Measurements from ENCODE around the gene SMAD5. TPM values are rescaled to one million over a fixed set of nuclear protein-coding genes. Genes with fewer than 3 reads are reported as not detected.

The SMAD5 gene
- total and polyA plus RNA-seq, 2 of the 4 experiments (the other 2 are of a cell fraction): 37.4 to 101 TPM

DNA sequence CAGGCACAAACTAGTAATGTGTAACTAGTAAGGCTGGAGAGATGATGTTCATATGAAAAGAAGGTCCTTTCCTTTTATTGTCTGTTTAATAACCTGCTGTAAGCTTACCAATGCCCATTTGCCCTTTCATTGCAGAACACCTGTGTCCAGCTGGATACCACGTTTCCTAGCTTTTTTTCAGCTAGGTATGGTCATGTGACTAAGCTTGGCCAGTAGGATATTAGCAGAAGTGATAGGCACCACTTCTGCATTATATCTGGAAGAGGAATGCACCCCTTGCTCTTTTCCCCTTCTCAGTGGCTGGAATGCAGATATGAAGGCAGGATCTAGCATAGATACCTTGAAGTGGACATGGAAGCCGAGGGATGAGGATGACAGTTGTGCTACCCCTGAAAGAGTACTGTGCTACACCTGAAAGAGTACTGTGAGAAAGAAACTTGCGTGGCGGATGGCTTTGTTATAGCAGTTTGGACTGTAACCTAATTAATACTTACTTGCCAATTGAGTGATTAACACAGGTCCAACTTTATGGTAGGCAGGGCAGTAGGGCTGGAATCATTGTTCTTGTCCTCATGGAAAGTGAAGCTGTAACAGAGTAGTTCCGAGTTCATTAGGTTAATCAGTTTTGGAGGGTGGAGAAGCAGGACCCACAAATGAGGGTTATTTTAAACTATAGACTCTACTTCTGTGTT is 53.5 kb downstream of the SMAD5 start:
- Histone ChIP-seq H3K56ac (ENCODE audit: extremely low read depth, insufficient read depth, low read length) (no peak overlapping the region), H3K9me3 (ENCODE audit: control insufficient read depth, insufficient read depth, low read length) (no peaks in the 10 kb centered on the region), H3K36me3 (ENCODE audit: control insufficient read depth, insufficient read depth, low read length) (peaks cover 11% of the 10 kb centered on the region), H4K91ac (ENCODE audit: insufficient read depth, low read depth, low read length) (no peak overlapping the region), H2BK5ac (ENCODE audit: low read depth, low read length, poor library complexity, severe bottlenecking) (no peak overlapping the region), H3K27ac (ENCODE audit: insufficient read depth, low read length) (no peak overlapping the region), H2AFZ (replicated peaks; ENCODE audit: low read length, poor library complexity) (no peak overlapping the region), H3K9me1 (ENCODE audit: insufficient read depth, low read length) (peaks cover 6% of the 10 kb centered on the region; the same call in 1 of the 2 replicates), H3K27me3 (ENCODE audit: control insufficient read depth, insufficient read depth, low read length) (peaks cover 4% of the 10 kb centered on the region), H3K4me3 (ENCODE audit: insufficient read depth, low read depth, low read length) (no peak overlapping the region), H3K79me1 (ENCODE audit: low read depth in 1 of 2, low read length in 2 of 2) (no peaks in the 10 kb centered on the region; a peak in 1 of 4 replicates), H3K23ac (ENCODE audit: low read depth, low read length) (no peak overlapping the region), H2AK9ac (replicated peaks; ENCODE audit: low read depth, low read length, poor library complexity) (no peak overlapping the region), H3K14ac (replicated peaks; ENCODE audit: low read depth, low read length) (no peak overlapping the region), H3K4me1 (ENCODE audit: control insufficient read depth, insufficient read depth, low read length) (no peaks in the 10 kb centered on the region), H2BK120ac (ENCODE audit: low read depth, low read length) (no peak overlapping the region), H3K4ac (ENCODE audit: low read depth, low read length) (no peak overlapping the region), H2AK5ac (ENCODE audit: low read depth, low read length) (no peak overlapping the region), H2BK15ac (ENCODE audit: low read depth, low read length) (no peak overlapping the region), H4K20me1 (ENCODE audit: insufficient read depth, low read length) (peaks cover 8% of the 10 kb centered on the region; the same call in 1 of the 2 replicates), H3K9ac (ENCODE audit: low read depth, low read length) (no peak overlapping the region), H4K8ac (ENCODE audit: low read depth in 2 of 2, low read length in 2 of 2) (no peak overlapping the region), H4K5ac (ENCODE audit: low read depth, low read length) (no peak overlapping the region), H2BK20ac (ENCODE audit: low read depth, low read length) (no peak overlapping the region), H3K4me2 (ENCODE audit: low read depth, low read length) (no peak overlapping the region), H3K18ac (ENCODE audit: low read depth, low read length) (no peak overlapping the region)
- TF ChIP-seq, protein P1, sequence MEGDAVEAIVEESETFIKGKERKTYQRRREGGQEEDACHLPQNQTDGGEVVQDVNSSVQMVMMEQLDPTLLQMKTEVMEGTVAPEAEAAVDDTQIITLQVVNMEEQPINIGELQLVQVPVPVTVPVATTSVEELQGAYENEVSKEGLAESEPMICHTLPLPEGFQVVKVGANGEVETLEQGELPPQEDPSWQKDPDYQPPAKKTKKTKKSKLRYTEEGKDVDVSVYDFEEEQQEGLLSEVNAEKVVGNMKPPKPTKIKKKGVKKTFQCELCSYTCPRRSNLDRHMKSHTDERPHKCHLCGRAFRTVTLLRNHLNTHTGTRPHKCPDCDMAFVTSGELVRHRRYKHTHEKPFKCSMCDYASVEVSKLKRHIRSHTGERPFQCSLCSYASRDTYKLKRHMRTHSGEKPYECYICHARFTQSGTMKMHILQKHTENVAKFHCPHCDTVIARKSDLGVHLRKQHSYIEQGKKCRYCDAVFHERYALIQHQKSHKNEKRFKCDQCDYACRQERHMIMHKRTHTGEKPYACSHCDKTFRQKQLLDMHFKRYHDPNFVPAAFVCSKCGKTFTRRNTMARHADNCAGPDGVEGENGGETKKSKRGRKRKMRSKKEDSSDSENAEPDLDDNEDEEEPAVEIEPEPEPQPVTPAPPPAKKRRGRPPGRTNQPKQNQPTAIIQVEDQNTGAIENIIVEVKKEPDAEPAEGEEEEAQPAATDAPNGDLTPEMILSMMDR (conservative IDR thresholded peaks at IDR 0.05; ENCODE audit: low read depth, low read length): no peak
- no peak for TF ChIP-seq RFX5 (IDR thresholded peaks at IDR 0.05; ENCODE audit: low read depth, low read length)
- TF ChIP-seq FOS (IDR thresholded peaks at IDR 0.05; ENCODE audit: low read depth, low read length): no peak
- no peak for TF ChIP-seq BHLHE40 (IDR thresholded peaks at IDR 0.05; ENCODE audit: low read depth, low read length)
- TF ChIP-seq NFE2L2 (IDR thresholded peaks at IDR 0.05; ENCODE audit: low read depth, low read length): no peak
- no peak for TF ChIP-seq MAZ (IDR thresholded peaks at IDR 0.05; ENCODE audit: borderline replicate concordance, low read depth, low read length)
- TF ChIP-seq MAFK (IDR thresholded peaks at IDR 0.05; ENCODE audit: low read depth, low read length): no peak
- no peak for TF ChIP-seq RCOR1 (IDR thresholded peaks at IDR 0.05; ENCODE audit: insufficient replicate concordance, low read length)
- no peak for TF ChIP-seq MXI1 (IDR thresholded peaks at IDR 0.05; ENCODE audit: borderline replicate concordance, low read depth, low read length)
- no peak for TF ChIP-seq SMC3 (IDR thresholded peaks at IDR 0.05; ENCODE audit: low read depth, low read length)
- no peak for TF ChIP-seq CEBPB (IDR thresholded peaks at IDR 0.05; ENCODE audit: low read depth, low read length)
- TF ChIP-seq POLR2A (IDR thresholded peaks at IDR 0.05; ENCODE audit: low read depth, low read length): no peak
- TF ChIP-seq, protein P2, sequence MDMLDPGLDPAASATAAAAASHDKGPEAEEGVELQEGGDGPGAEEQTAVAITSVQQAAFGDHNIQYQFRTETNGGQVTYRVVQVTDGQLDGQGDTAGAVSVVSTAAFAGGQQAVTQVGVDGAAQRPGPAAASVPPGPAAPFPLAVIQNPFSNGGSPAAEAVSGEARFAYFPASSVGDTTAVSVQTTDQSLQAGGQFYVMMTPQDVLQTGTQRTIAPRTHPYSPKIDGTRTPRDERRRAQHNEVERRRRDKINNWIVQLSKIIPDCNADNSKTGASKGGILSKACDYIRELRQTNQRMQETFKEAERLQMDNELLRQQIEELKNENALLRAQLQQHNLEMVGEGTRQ (IDR thresholded peaks at IDR 0.05; ENCODE audit: low read depth, low read length): no peak
- TF ChIP-seq, protein P3, sequence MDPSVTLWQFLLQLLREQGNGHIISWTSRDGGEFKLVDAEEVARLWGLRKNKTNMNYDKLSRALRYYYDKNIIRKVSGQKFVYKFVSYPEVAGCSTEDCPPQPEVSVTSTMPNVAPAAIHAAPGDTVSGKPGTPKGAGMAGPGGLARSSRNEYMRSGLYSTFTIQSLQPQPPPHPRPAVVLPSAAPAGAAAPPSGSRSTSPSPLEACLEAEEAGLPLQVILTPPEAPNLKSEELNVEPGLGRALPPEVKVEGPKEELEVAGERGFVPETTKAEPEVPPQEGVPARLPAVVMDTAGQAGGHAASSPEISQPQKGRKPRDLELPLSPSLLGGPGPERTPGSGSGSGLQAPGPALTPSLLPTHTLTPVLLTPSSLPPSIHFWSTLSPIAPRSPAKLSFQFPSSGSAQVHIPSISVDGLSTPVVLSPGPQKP (IDR thresholded peaks at IDR 0.05; ENCODE audit: borderline replicate concordance, low read depth, low read length): no peak
- WGBS, 2 experiments (ENCODE audit: extremely low coverage in 2 of 2, insufficient read length in 1 of 2): 80% methylated on average over 1 of the region's 5 CpGs; no CpG with 5 or more reads in 1 of the 2 experiments
- ATAC-seq (ENCODE audit: low read depth): no peak
- in situ Hi-C loops (cut with MboI; ENCODE audit: low sequenced_read_pairs) (no loop called here), dilution Hi-C loops (cut with HindIII; ENCODE audit: low sequenced_read_pairs, unreplicated experiment) (no loop called here), intact Hi-C loops (cut with micrococcal nuclease) (no loop called here)
- ChIA-PET CTCF (interaction anchor here (0.6 kb wide), 1 partner anchor 12 kb away, joined by 3 read pairs; no protein-coding TSS in a partner anchor), POLR2A (ENCODE audit: unreplicated experiment) (no interaction called here)
- no peak for DNase-seq
- BruUV-seq (replicated peaks): no TSS peak
